GM18511 (cell line): Measurements from ENCODE around the gene MICAL2.

Experiments
- ATAC-seq: cut with Tn5 transposase; IDR thresholded peaks from one replicate; pipeline ENCODE4 v1.9.1; 2021; ENCODE audit warnings: mild to moderate bottlenecking, moderate library complexity; ENCODE audit not compliant: unreplicated experiment

MICAL2 gene

DNA sequence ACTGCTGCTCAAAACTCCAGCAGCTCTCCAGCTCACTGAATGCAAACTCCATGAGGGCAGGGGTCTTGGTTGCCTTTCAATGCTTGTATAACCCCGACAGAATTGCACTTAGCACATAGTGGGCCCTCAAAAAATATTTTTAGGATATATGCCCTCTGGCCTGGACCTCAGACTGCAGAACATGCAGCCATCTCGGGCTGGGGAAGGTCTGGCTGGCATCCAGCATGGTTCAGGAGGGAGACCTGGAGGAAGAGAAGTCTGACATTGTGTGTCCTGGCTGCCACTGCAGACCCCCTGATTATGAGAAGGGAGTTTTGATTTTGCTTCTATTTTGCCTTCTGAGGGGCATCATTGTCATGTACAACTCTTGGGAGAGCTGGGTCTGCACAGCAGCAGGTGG, 157.5 kb downstream of the MICAL2 start:
- ATAC-seq: no peak

DNA sequence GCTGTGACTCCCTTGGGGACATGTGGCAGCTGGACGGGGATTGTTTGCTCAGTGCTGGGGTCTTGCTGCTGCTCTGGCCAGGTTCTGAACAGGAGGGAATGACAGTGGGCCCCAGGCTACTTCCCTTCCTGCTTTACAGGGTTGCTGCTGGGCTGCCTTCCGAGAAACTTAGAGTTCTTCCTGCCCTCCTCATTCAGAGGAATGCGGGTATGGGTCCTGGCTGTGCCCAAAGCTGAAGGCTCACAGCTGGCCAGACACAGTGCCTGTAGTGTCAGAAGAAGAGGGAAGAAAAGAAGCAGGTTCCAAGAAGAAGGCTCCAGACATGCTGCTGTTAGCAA, 158.7 kb downstream of the MICAL2 start:
- no peak for ATAC-seq

DNA sequence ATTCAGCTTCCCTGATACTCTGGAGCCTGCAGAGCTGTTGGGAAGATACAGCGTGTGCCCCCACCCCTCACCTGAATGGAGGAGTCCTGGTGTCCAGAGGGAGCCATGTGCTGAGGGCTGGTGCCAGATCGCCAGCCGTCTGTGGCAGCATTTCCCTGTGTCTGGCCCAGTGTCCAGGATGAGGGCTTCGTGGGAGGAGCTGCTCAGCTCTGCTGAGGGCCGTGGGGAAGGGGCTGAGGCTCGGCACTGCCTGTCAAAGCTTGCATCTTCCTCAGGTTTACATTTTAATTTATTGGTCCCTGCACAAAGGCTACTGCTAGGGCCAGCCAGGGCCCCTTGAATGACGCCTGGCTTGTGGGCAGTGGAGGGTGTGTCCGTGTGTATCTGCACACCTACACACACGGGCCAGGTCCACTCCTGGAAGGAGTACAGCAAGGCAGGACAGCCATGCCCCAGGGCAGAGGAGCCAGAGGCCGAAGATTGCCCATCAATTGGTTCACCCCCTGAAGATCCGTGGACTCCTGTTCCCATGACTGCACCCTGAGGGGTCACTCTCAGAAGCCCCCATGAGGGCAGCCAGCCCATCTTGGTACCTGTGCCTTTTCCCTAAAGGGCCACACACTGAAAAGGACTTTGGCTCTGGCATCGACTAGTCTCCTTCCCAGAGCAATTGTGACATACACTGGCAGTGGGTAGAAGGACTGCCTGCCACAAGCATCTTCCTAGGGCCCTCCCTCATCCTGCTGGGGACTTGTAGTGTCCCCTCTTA, 159.2 kb downstream of the MICAL2 start:
- ATAC-seq: no peak

DNA sequence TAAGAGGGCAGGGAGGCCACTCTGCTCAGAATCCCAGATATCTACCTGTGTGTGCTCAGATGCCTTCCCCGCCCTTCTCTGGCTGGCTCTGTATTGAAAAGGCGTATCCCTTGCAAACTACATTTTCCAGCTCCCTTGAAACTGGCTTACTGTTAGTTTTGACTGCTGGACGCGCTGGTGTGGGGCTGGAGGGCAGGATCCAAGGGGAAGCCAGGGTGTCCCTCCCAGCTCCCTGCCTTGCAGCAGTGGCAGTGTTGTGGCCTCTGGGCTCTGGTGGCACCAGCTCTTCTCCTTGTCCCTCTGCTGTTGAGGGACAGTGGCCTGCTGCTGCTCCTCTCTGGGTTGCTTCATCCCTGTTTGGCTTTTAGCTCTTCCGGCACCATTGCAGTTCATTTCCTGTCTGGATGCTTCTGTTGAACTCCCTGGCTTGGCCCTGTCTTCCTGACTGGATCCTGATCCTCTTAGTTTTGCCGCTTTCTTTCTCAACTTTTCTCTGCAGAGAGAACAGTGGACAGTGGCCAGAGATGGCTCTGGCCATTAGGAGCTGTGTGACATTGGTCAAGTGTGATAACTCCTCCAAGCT, 159.9 kb downstream of the MICAL2 start:
- no peak for ATAC-seq

DNA sequence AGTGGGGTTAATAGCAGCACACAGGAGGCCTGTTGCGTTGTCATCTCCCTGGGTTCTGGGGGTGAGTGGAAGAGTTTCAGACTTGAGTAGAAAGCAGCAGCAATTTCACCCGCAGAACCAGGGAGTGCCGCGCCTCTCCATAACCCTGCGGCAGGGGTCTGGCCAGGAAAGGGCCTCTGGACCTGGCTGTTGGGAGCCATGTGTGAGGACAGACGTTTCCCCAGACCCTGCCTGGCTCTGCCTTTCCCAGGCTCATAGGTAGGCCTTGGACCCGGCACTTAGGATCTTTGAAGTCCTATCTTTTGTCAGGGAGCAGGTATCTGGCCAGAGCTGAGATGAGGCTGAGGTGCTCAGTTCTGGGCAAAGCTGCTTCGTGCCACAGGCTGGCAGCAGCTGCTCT, 160.4 kb downstream of the MICAL2 start:
- no peak for ATAC-seq

DNA sequence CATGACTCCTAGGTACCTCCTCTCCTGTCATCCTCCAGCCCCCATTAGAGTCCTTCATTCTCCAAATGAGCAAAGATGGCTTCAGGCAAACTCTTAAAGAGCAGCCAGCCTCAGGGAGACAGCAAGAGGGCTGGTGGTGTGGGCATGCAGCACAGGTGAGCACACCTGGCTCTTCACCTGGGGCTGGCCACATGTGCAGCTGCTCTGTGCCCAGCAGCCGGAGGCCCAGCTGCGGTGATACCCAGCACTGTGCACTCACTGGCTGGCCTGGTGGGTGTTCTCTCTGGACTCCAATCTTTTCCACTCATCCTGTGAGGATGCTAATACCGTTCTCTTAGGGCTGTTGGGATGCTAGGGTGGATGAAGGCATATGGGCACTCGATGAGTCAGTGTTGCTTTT, 160.9 kb downstream of the MICAL2 start:
- ATAC-seq: no peak

DNA sequence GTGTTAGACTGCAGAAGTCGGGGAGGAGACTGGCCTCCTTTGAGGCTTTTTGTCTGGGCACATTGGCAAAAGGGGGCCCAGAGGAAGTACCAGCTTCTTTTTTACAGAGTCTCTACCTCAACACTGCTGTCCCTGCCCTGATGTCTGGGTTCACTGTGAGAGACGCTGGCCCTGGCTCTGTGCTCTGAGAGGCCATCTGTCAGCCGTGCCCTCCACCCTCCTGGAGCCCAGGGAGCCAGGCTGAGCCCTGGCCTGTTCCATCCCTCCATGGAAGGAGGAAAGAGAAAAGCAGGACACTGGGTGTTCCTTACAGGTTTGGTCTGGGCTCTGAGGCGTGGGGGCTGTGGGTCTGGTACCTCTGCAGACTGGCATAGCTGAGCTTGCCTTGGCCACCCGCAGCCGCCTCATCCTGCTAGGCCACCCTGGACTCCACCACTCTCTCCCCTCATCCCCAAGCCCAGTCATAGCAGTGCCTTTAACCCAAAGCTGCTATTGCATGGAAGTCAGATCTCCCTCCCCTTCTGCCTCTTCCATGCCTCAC, 161.5 kb downstream of the MICAL2 start:
- no peak for ATAC-seq

DNA sequence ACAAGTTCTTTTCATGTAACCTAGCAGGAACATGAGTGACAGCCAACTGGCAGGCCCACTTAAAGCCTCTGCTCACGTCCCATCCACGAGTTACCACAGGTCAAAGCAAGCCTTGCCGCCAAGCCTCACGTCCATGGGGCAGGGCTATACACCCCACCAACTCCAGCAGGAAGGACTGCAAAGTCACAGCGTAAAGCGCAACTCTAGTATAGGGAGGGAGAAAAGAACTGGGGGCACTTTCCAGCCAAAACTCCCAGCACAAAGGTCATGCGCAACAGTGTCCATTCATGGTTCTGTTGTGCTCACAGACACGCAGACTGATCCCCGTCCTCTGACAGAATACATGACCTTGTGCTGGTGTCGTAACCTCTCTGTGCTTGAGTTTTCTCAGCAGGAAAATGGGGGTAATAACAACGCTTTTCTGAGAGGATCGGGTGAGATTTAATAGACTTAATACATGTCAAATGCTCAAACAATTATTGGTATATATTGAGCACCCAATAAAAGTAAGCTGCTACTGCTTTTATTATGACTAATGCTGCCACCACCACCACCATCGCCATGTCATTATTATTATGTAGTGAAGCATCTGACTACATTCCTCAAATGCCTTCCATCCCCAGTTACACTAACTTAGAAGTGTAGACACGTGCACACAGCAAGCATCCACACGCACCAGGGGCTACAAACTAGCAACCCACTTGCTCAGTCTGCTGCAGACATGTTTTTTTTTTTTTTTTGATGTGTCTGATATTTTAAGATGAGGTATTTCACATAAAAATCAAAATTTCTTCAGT, 162.6 kb downstream of the MICAL2 start:
- no peak for ATAC-seq

DNA sequence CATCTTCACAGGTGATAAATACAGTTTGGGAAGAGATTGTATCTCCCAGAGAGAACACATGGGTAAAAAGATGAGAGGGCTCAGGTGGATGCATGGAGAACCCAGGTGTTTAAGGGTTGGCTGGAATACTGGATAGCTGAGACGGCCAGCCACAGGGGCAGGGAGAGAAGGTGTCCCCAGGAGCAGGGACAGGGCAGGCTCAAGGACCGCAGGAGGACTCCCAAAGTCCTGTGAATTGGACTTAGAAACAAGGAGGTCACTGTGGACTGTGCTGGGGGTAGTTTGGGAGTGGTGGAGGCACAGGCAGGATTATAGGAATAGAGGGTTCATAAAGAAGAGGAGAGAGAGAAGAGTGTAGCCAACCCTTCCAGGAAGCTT, 163.2 kb downstream of the MICAL2 start:
- no peak for ATAC-seq

DNA sequence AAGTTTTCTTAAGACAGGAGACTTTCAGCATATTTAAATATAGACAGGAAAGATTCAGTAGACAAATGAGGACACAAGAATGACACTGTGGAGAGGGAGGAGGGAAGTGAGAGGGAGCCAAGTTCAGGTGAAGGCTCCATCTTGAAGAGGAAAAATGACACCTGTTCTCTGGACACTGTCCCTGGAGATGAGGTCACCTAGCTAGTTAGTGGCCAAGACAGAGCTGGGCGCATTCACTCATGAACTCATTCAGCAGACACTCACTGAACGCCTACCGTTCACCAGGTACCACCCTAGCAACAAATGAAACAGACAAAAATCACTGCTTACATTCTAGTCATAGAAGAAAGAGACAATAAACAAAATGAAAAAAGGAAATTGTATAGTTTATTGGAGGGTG, 163.7 kb downstream of the MICAL2 start:
- ATAC-seq: no peak

DNA sequence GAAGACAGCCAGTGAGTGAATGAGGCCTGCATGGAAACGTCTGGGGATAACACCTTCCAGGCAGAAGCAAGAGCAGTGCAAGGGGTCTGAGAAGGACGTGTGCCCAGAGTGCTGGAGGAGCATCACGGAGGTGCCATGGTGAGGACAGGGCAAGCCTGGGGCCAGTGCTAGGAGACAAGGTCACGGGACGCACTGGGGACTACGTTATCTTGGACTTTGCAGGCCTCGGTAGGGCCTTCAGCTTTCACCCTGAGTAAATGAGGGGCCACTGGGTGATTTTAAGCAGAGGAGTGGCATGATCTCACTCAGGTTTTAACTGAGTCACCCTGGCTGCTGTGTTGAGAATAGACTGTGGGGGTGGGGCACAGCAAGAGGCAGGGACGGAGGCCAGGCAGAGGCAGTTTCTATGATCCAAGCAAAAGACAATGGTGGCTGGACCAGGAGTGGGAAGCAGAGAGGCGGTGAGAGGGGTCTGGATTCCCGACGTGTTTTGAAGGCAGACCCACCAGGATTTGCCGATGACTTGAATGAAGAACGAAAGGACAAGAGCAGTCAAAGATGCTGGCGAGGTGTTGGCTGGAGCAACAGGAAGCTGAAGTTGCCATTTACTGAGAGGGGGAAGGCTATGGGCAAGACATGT, 164.3 kb downstream of the MICAL2 start:
- no peak for ATAC-seq

DNA sequence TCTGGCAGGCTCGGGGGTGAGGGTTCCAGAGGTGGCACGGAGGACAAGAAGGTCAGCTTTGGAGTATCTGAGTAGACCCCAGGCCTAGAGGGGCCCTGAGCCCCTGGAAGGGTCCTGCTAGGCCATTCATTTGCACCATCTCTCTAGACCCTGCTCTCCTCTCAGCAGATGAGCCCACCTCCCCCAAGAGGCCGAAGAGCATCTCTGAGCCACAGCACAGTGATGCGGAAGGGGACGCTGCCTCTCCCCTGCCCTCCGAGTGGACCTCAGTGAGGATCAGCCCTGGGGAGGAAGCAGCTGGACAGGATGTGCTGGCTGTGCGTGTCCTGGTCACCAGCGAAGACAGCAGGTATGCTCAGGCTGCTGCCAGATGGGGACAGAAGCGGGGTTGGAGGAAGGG, 165.4 kb downstream of the MICAL2 start:
- no peak for ATAC-seq

DNA sequence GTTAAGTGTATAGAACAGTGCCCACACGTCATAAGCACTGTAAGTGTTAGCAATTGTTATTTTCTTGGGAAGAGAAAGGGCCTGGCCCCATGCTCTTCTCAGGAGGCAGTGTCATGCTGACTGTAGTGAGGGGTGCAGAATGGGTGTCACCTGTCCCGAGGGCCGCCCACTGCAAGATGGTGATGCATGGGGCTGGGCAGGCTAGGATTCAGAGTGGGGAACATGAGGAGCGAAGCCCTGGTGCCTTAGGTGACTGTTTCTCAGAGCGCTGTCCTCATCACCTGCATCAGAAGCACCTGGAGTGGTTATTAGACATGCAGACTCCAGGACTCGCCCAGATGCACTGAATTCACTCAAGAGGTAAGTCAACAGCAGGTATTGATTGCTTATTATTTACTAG, 166.0 kb downstream of the MICAL2 start:
- no peak for ATAC-seq

DNA sequence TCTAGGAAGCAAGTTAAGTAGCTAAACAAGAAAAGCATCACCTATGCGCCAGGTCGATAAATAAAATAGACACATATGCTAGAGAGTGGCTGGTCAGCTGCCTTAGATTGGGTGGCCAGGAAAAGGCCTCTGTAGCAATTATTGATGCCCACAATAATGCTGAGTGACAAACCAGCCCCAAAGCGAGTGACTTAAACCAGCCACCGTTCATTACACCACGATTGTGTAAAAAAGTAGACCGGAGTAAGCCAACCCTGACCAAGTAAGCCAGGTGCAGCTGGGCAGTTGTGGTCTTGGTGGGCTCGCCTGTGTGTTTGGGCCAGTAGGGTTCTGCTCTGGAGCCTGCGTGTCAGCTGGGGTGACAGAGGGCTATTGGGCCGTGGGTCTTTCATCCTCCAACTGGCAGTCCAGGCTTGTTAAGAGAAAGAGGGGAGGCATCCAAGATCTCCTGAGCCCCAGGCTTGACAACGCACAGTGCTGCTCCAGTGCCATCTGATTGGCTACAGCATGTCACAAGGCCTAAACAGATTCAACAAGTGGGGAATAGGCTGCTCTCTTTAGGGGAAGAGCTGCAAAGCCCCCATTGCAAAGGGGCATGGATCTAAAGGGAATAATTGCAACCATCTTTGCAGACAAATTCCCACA, 166.6 kb downstream of the MICAL2 start:
- no peak for ATAC-seq

DNA sequence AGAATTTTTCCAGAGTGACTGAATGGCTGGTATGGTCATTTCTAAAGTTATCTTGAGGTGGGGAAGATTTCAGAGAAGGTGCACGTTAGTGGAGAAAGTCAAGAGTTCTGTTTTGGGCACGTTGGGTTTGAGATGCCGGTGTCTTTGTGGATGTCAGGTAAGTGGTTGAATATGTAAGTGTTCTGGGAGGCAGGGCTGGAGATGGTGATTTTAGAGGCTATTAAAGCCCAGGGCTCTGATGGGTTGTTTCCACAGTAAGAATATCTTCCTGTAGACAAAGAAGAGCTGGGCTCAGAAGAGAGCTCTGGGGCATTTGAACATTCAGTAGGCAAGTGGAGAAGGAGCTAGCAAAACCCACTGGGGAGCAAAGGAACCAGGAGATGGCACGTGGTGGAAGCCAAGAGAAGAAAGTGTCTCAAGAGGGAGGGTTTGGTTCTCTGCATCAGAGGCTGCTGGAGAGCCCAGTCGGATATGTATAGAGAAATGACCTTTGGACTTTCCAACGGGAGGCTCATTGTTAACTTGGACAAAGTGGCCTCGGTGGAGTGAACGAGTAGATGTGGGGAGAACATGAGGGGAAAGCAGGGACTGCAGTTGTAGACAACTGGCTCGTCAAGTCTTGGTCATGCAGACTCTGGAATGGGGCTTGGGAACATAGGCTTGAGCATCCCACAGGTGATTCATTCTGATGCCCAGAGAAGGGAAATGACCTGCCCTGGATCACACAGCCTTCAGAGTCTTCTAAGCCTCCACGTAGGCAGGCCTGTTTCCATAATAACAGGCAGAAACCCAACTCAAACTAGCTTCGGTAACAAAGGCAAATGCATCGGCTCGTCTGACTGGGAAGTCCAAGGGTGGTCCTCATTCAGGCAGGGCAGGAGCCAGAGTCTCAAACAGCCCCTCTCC, 168.6 kb downstream of the MICAL2 start:
- no peak for ATAC-seq

DNA sequence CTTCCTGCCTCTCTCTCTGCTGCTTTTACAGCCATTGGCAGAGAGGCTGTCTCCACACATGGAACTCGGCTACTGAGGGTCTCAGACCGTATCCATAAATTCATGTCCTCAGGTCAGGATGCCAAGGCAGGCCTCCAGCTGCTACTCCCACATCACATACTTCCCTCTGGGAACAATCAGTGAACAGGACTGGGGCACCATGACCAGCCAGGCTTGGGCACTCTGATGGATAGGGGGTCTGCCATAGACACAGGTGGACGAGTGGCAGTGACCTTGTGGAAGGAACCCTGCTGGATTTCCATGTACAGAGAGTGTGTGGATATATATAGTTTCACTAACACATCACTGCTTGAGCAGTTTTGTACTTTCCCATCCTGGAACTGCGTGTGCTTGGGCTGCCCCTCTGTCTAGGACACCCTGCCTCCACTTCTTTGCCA, 169.3 kb downstream of the MICAL2 start:
- no peak for ATAC-seq

DNA sequence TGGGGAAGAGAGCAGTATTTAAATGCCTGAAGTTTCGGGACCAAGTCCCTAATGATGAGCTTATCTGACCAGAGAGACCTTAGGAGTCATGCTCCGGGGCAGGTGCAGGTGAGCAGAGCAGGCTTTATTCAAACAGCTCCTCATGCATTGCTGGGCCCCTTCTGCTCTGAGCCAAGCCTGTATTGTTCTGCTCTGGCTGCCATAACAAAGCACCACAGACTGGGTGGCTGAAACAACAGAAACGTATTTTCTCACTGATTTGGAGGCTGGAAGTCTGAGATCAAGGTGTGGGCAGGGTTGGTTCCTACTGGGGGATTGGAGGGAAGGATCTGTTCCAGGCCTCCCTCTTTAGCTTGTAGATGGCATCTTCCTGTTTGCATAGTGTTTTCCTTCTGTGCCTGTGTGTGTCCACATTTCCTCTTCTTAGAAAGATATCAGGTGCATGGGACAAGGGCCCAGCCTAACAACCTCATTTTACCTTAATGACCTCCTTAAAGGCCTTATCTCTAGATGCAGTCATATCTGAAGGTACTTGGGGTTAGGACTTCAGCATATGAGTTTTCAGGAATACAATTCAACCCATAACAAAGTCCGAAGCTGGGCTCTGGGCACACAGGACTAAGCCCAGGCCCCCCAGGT, 169.9 kb downstream of the MICAL2 start:
- ATAC-seq: no peak

DNA sequence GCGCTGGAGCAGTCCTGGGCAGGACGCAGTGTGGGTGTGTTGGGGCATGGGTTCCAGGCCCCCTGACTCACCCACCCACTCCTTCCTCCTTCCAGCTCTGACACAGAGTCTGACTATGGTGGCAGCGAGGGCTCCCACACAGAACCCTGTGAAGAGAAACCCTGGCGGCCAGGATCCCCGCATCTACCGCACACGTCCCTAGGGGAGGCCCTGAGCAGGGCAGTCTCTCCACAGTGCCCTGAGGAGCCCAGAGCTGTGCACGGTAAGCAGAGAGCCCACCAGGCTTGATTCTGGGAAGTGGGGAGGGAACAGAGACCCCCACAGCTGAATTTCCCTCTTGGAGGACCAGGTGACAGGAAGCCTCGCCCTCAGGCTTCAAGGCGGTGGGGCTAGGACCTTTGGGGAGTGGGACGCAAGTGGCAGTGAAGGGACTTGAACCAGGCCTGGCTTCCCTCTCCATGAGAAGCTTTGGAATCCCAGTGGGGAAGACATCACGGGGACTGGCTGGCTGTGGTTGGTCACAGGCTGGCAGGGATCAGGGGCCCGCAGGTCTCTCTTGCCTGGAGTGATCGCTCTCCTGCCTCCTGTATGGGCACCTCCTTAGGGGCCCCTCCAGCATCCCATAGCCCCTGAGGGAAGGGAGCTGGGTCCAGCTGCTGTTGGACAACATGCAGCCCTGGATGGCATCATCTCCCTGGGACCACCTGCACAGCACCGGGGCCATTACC, 170.6 kb downstream of the MICAL2 start:
- ATAC-seq: no peak
